ENCODE measurements around the gene ZMYND11. TPM values are rescaled to one million over a fixed set of nuclear protein-coding genes. Genes with fewer than 3 reads are reported as not detected.

Gene ZMYND11
- total and polyA plus RNA-seq, 4 donors, result 29.5 to 78.3 (median 43.2) TPM

DNA sequence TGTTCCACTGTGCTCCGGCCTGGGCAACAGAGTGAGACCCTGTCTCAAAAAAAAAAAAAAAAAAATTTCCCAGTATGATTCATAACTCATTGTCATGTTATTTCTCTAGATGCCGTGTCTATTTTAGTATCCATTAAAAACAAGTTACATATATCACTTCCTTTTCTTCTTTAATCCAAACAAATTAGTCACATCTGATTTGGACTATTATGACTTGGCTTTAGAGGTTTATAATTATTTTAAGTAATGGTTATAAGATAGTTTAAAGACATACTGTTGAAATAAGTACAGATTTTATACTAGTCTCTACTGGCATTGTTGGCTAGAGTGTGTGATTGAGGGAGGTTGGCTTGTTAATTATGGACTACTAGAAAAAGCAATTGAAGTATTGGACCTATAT, 53.3 kb downstream of the ZMYND11 start:
- H3K4me1 ChIP-seq (ENCODE audit: control insufficient read depth in 5 of 5, insufficient read depth in 5 of 5, low read length in 5 of 5), result peaks cover 0 to 14% (median 9%) of the 10 kb centered on the region in 5 donors
- TF ChIP-seq, protein P1, sequence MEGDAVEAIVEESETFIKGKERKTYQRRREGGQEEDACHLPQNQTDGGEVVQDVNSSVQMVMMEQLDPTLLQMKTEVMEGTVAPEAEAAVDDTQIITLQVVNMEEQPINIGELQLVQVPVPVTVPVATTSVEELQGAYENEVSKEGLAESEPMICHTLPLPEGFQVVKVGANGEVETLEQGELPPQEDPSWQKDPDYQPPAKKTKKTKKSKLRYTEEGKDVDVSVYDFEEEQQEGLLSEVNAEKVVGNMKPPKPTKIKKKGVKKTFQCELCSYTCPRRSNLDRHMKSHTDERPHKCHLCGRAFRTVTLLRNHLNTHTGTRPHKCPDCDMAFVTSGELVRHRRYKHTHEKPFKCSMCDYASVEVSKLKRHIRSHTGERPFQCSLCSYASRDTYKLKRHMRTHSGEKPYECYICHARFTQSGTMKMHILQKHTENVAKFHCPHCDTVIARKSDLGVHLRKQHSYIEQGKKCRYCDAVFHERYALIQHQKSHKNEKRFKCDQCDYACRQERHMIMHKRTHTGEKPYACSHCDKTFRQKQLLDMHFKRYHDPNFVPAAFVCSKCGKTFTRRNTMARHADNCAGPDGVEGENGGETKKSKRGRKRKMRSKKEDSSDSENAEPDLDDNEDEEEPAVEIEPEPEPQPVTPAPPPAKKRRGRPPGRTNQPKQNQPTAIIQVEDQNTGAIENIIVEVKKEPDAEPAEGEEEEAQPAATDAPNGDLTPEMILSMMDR (IDR thresholded peaks at IDR 0.05; ENCODE audit: control extremely low read depth, extremely low read depth), result no peak
- H3K27me3 ChIP-seq (ENCODE audit: control insufficient read depth in 3 of 3, insufficient read depth in 3 of 3, low read length in 2 of 3), result no peaks in the 10 kb centered on the region
- DNase-seq (no peak), ATAC-seq (ENCODE audit: insufficient read depth, low FRiP score) (no peak)
- peaks cover 0 to 10% (median 0%) of the 10 kb centered on the region in 4 donors for H3K9me3 ChIP-seq (ENCODE audit: control insufficient read depth in 4 of 4, insufficient read depth in 3 of 4, low read length in 3 of 4)
- no peak overlapping the region for H3K9ac ChIP-seq (ENCODE audit: insufficient read depth in 1 of 2, low read length in 2 of 2)
- peaks cover 2 to 17% (median 8%) of the 10 kb centered on the region in 4 donors for H3K36me3 ChIP-seq (ENCODE audit: control insufficient read depth in 4 of 4, insufficient read depth in 4 of 4, low read length in 4 of 4)
- no peak overlapping the region for H3K4me3 ChIP-seq
- WGBS, 2 donors, result 62 to 80% methylated on average over 2 of the region's 2 CpGs
- H3K27ac ChIP-seq (ENCODE audit: low read depth in 1 of 2, low read length in 1 of 2), result no peak overlapping the region

DNA sequence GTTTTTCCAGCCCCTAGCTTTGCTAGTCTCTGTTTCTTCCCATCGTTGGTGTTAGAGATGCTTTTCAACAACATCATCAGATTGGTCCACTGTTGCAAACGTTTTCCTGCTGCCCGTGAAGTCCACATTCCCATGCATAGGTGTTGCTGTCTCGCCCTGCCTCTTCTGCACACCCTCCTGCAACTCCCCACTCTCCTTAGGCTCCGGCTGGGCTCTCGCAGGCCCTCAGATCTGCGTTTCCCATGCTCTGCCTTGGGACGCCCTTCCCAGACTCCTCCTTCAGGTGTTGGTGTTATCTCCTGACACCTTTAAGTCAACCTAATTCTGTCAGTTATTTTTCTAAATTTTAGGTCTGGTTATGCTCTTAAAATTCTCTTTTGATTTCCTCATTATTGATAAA, 55.0 kb downstream of the ZMYND11 start:
- DNase-seq (no peak), ATAC-seq (ENCODE audit: insufficient read depth, low FRiP score) (no peak)
- TF ChIP-seq, protein P1 (IDR thresholded peaks at IDR 0.05; ENCODE audit: control extremely low read depth, extremely low read depth), result no peak
- 94 to 95% methylated on average over 8 of the region's 8 CpGs for WGBS, 2 donors
- Histone ChIP-seq H3K27ac (ENCODE audit: low read depth in 1 of 2, low read length in 1 of 2) (no peak overlapping the region), H3K9me3 (ENCODE audit: control insufficient read depth in 4 of 4, insufficient read depth in 3 of 4, low read length in 3 of 4) (no peaks in the 10 kb centered on the region), H3K9ac (ENCODE audit: insufficient read depth in 1 of 2, low read length in 2 of 2) (no peak overlapping the region), H3K4me1 (ENCODE audit: control insufficient read depth in 5 of 5, insufficient read depth in 5 of 5, low read length in 5 of 5) (peaks cover 0 to 14% (median 9%) of the 10 kb centered on the region in 5 donors), H3K36me3 (ENCODE audit: control insufficient read depth in 4 of 4, insufficient read depth in 4 of 4, low read length in 4 of 4) (peaks cover 0 to 15% (median under 1%) of the 10 kb centered on the region in 4 donors), H3K4me3 (no peak overlapping the region), H3K27me3 (ENCODE audit: control insufficient read depth in 3 of 3, insufficient read depth in 3 of 3, low read length in 2 of 3) (no peaks in the 10 kb centered on the region)

DNA sequence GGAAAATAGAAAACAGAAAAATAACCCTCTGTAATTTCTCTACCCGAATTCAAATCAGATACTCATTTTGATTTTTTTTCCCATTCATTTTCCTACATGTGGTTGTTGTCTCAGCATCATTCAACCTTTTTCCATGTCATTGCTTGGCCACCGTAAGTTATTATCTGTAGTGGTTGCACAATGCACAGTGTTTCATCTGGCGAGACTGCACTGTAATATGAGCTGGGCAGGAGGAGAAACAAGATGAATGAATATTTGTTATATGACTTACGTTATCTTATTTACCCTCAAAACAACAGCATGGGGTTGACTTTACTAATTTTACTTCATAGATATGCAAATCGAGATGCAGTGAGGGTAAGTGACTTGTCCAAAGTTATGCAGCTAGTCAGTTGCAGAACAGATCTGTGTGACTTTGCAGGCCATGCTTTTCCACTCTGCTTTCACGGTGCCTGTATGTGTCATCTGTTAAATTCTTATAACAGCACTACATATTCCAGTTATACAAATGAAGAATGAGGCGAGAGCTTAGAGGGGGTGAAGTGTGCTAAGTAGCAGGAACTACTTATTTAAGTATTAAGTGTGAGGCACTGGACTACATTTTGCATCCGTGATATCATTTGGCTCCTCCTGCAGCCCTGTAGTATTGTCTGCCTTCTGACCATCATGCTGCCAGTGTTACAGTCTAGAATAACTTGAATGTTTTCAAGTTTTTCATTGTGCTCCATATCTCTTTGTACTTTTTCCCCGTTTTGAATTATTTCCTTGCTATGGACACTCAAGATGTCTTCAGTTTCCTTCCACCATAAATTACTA, 56.7 kb downstream of the ZMYND11 start:
- Histone ChIP-seq H3K4me1 (ENCODE audit: control insufficient read depth in 5 of 5, insufficient read depth in 5 of 5, low read length in 5 of 5) (peaks cover 0 to 14% (median 9%) of the 10 kb centered on the region in 5 donors), H3K4me3 (no peak overlapping the region), H3K27me3 (ENCODE audit: control insufficient read depth in 3 of 3, insufficient read depth in 3 of 3, low read length in 2 of 3) (no peaks in the 10 kb centered on the region), H3K36me3 (ENCODE audit: control insufficient read depth in 4 of 4, insufficient read depth in 4 of 4, low read length in 4 of 4) (peaks cover 0 to 18% (median under 1%) of the 10 kb centered on the region in 4 donors), H3K9ac (ENCODE audit: insufficient read depth in 1 of 2, low read length in 2 of 2) (no peak overlapping the region), H3K27ac (ENCODE audit: low read depth in 1 of 2, low read length in 1 of 2) (peak overlapping the region in 1 of 2 donors; percentile 53), H3K9me3 (ENCODE audit: control insufficient read depth in 4 of 4, insufficient read depth in 3 of 4, low read length in 3 of 4) (no peaks in the 10 kb centered on the region)
- 71 to 77% methylated on average over 9 of the region's 9 CpGs for WGBS, 2 donors
- TF ChIP-seq, protein P1 (IDR thresholded peaks at IDR 0.05; ENCODE audit: control extremely low read depth, extremely low read depth), result no peak
- ATAC-seq (ENCODE audit: insufficient read depth, low FRiP score) (no peak), DNase-seq (peak; percentile 26 to 83 (median 61))

Data from lung (tissue), 12 donors.